Fibroblast of lung (primary cell): ENCODE data around the gene KIF26B.

Source experiments
- CTCF ChIP-seq, 2 donors: IDR thresholded peaks in 1 of 2; conservative IDR thresholded peaks in 1 of 2; 1 replicate in 1 of 2; 2 replicates in 1 of 2; pipeline ENCODE4 v1.5.1; 2011 to 2012; ENCODE audit warnings: low read length in 2 of 2, control low read depth in 1 of 2, inconsistent platforms in 1 of 2, low read depth in 1 of 2, mild to moderate bottlenecking in 1 of 2
- EZH2 ChIP-seq: IDR thresholded peaks from 2 replicates; pipeline ENCODE4 v1.5.1; 2012; ENCODE audit warnings: low read length, control low read depth, mild to moderate bottlenecking; ENCODE audit errors: missing control alignments

DNA sequence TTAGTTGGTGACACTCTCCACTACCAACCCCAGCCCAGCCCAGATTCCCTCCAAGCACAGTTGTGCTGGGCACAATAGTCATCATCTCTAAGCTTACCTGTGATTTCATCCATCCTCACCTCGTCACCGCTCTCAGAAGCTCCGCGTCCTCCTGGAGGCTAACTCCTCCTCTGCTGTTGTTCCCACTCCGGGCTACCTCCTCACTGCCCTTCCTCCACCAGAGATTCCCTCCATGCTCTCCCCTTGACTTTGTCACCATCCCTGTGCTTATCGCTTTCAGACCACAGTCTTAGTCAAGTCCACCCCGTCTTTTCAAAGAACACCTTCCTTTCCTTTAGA, 47.0 kb upstream of the KIF26B start:
- TF ChIP-seq CTCF (conservative IDR thresholded peaks at IDR 0.05 in 1 of 2, IDR thresholded peaks at IDR 0.05 in 1 of 2; ENCODE audit: low read depth in 1 of 2, low read length in 2 of 2) (no peak), EZH2 (no peak)
